ENCODE data around the gene GRPEL1. TPM values are rescaled to one million over a fixed set of nuclear protein-coding genes. Genes with fewer than 3 reads are reported as not detected.
A peak's percentile ranks its signal among the peaks of the same experiment; 100 is the strongest.

Gene GRPEL1
- total and polyA plus RNA-seq, 9 of the 15 experiments (the other 6 are each of a cell fraction or from before 2014, with no cell fraction given), result 43.4 to 192 (median 86.6) TPM

- TF ChIP-seq CTBP1 (IDR thresholded peaks at IDR 0.05; ENCODE audit: borderline replicate concordance) (no peak), ZNF668 (CRISPR knock-in tag; IDR thresholded peaks at IDR 0.05) (no peak), ZNF165 (CRISPR knock-in tag; IDR thresholded peaks at IDR 0.05; ENCODE audit: borderline replicate concordance) (no peak), MGA (IDR thresholded peaks at IDR 0.05) (peak; percentile 78), GTF2B (IDR thresholded peaks at IDR 0.05; ENCODE audit: extremely low read depth, insufficient read length) (no peak), RBM22 (IDR thresholded peaks at IDR 0.05; ENCODE audit: low read depth, low read length, poor library complexity, severe bottlenecking) (no peak), ZFP1 (CRISPR knock-in tag; IDR thresholded peaks at IDR 0.05) (no peak), MBD2 (IDR thresholded peaks at IDR 0.05; ENCODE audit: borderline replicate concordance, low read depth) (no peak), YY1 (IDR thresholded peaks at IDR 0.05; ENCODE audit: borderline replicate concordance in 1 of 3, control insufficient read depth in 1 of 3, extremely low read depth in 1 of 3, insufficient read depth in 3 of 3, insufficient read length in 1 of 3, insufficient replicate concordance in 2 of 3, low read depth in 1 of 3, low read length in 2 of 3) (peak in 1 of 3 experiments; percentile 20), ILK (tag; IDR thresholded peaks at IDR 0.05; ENCODE audit: borderline replicate concordance, low read depth) (no peak), MECOM (CRISPR knock-in tag; IDR thresholded peaks at IDR 0.05) (no peak), CREB3 (tag; conservative IDR thresholded peaks at IDR 0.05; ENCODE audit: low read depth) (no peak), NCOA1 (IDR thresholded peaks at IDR 0.05; ENCODE audit: low read depth) (no peak), IRF1 (CRISPR knock-in tag; IDR thresholded peaks at IDR 0.05; ENCODE audit: borderline replicate concordance) (no peak)
Measured at GRCh38 chr4:7068883-7069282, 1.0 kb upstream of the GRPEL1 start (continued).

Measured in K562 (cell line).